HEK293 (cell line): ENCODE data around the gene THAP11.

Experiments used
- BCL11B ChIP-seq: fragments of 450-650 bp; formaldehyde crosslinking; IDR thresholded peaks from 2 replicates; pipeline ENCODE4 v1.5.1; 2016; ENCODE audit warnings: low read depth, missing biosample characterization, missing genetic modification characterization
- GFI1B ChIP-seq: fragments of 450-650 bp; formaldehyde crosslinking; IDR thresholded peaks from 2 replicates; pipeline ENCODE4 v1.5.1; 2016; ENCODE audit warnings: missing biosample characterization, missing genetic modification characterization
- GLI4 ChIP-seq: fragments of 450-650 bp; formaldehyde crosslinking; IDR thresholded peaks from 2 replicates; pipeline ENCODE4 v1.5.1; 2016; ENCODE audit warnings: missing biosample characterization, missing genetic modification characterization
- KLF8 ChIP-seq: fragments of 450-650 bp; formaldehyde crosslinking; IDR thresholded peaks from 2 replicates; pipeline ENCODE4 v1.5.1; 2016; ENCODE audit warnings: missing biosample characterization, missing genetic modification characterization
- MYNN ChIP-seq: fragments of 450-650 bp; formaldehyde crosslinking; IDR thresholded peaks from 2 replicates; pipeline ENCODE4 v1.5.1; 2016; ENCODE audit warnings: missing biosample characterization, missing genetic modification characterization, borderline replicate concordance
- MZF1 ChIP-seq: fragments of 450-650 bp; formaldehyde crosslinking; IDR thresholded peaks from 2 replicates; pipeline ENCODE4 v1.5.1; 2017; ENCODE audit warnings: missing biosample characterization, missing genetic modification characterization, borderline replicate concordance
- TRIM28 ChIP-seq: IDR thresholded peaks from 2 replicates; pipeline ENCODE4 v1.6.1; 2011; ENCODE audit warnings: low read length, control low read depth, borderline replicate concordance
- YY1 ChIP-seq: fragments of 450-650 bp; formaldehyde crosslinking; IDR thresholded peaks from 2 replicates; pipeline ENCODE4 v1.5.1; 2018; ENCODE audit warnings: missing biosample characterization, missing genetic modification characterization
- ZFP69B ChIP-seq: fragments of 450-650 bp; formaldehyde crosslinking; IDR thresholded peaks from 2 replicates; pipeline ENCODE4 v1.5.1; 2016; ENCODE audit warnings: missing biosample characterization, missing genetic modification characterization
- ZNF112 ChIP-seq: fragments of 450-650 bp; formaldehyde crosslinking; IDR thresholded peaks from 2 replicates; pipeline ENCODE4 v1.5.0; 2017; ENCODE audit warnings: missing biosample characterization, missing genetic modification characterization
- ZNF140 ChIP-seq: fragments of 450-650 bp; formaldehyde crosslinking; IDR thresholded peaks from 2 replicates; pipeline ENCODE4 v1.5.1; 2016; ENCODE audit warnings: missing biosample characterization, missing genetic modification characterization
- ZNF155 ChIP-seq: fragments of 450-650 bp; formaldehyde crosslinking; IDR thresholded peaks from 2 replicates; pipeline ENCODE4 v1.5.1; 2016; ENCODE audit warnings: missing biosample characterization, missing genetic modification characterization
- ZNF223 ChIP-seq: fragments of 450-650 bp; formaldehyde crosslinking; IDR thresholded peaks from 2 replicates; pipeline ENCODE4 v1.5.1; 2016; ENCODE audit warnings: missing biosample characterization, missing genetic modification characterization
- ZNF292 ChIP-seq: fragments of 450-650 bp; formaldehyde crosslinking; IDR thresholded peaks from 2 replicates; pipeline ENCODE4 v1.5.1; 2016; ENCODE audit warnings: low read depth, missing biosample characterization, missing genetic modification characterization, borderline replicate concordance
- ZNF335 ChIP-seq: fragments of 450-650 bp; formaldehyde crosslinking; conservative IDR thresholded peaks from 2 replicates; pipeline ENCODE4 v1.5.1; 2016; ENCODE audit warnings: missing biosample characterization, missing genetic modification characterization
- ZNF48 ChIP-seq: fragments of 450-650 bp; formaldehyde crosslinking; IDR thresholded peaks from 2 replicates; pipeline ENCODE4 v1.5.1; 2016; ENCODE audit warnings: missing biosample characterization, missing genetic modification characterization
- ZNF629 ChIP-seq: fragments of 450-650 bp; formaldehyde crosslinking; IDR thresholded peaks from 2 replicates; pipeline ENCODE4 v1.5.1; 2017; ENCODE audit warnings: missing biosample characterization, missing genetic modification characterization
- ZNF670 ChIP-seq: fragments of 450-650 bp; formaldehyde crosslinking; IDR thresholded peaks from 2 replicates; pipeline ENCODE4 v1.5.1; 2016; ENCODE audit warnings: missing biosample characterization, missing genetic modification characterization, low read depth
- ZNF677 ChIP-seq: fragments of 450-650 bp; IDR thresholded peaks from 2 replicates; pipeline ENCODE4 v1.5.0; 2018; ENCODE audit warnings: missing biosample characterization, mild to moderate bottlenecking, missing genetic modification characterization, moderate library complexity
- ZNF707 ChIP-seq: fragments of 450-650 bp; formaldehyde crosslinking; IDR thresholded peaks from 2 replicates; pipeline ENCODE4 v1.5.1; 2016; ENCODE audit warnings: missing biosample characterization, missing genetic modification characterization
- ZNF76 ChIP-seq: fragments of 450-650 bp; formaldehyde crosslinking; IDR thresholded peaks from 2 replicates; pipeline ENCODE4; 2016; ENCODE audit warnings: low read depth, missing biosample characterization, missing genetic modification characterization, borderline replicate concordance
- ZNF777 ChIP-seq: fragments of 450-650 bp; formaldehyde crosslinking; IDR thresholded peaks from 2 replicates; pipeline ENCODE4 v1.5.1; 2017; ENCODE audit warnings: missing biosample characterization, missing genetic modification characterization, borderline replicate concordance
- TF ChIP-seq, protein P1 (sequence below): fragments of 450-650 bp; IDR thresholded peaks from 2 replicates; pipeline ENCODE4 v1.5.1; 2018; ENCODE audit warnings: missing biosample characterization, missing genetic modification characterization
- TF ChIP-seq, protein P2 (sequence below): fragments of 450-650 bp; formaldehyde crosslinking; IDR thresholded peaks from 2 replicates; pipeline ENCODE4 v1.5.1; 2016; ENCODE audit warnings: missing biosample characterization, missing genetic modification characterization, borderline replicate concordance
- TF ChIP-seq, protein P3 (sequence below): fragments of 450-650 bp; formaldehyde crosslinking; IDR thresholded peaks from 2 replicates; pipeline ENCODE4 v1.5.1; 2017; ENCODE audit warnings: missing biosample characterization, missing genetic modification characterization
- TF ChIP-seq, protein P4 (sequence below): fragments of 450-650 bp; formaldehyde crosslinking; IDR thresholded peaks from 2 replicates; pipeline ENCODE4 v1.5.1; 2016; ENCODE audit warnings: missing biosample characterization, missing genetic modification characterization, low read depth
- TF ChIP-seq, protein P5 (sequence below): fragments of 450-650 bp; formaldehyde crosslinking; IDR thresholded peaks from 2 replicates; pipeline ENCODE4; 2016; ENCODE audit warnings: missing biosample characterization, missing genetic modification characterization
- TF ChIP-seq, protein P6 (sequence below): fragments of 450-650 bp; formaldehyde crosslinking; IDR thresholded peaks from 2 replicates; pipeline ENCODE4 v1.5.1; 2016; ENCODE audit warnings: missing biosample characterization, missing genetic modification characterization

Gene THAP11

DNA sequence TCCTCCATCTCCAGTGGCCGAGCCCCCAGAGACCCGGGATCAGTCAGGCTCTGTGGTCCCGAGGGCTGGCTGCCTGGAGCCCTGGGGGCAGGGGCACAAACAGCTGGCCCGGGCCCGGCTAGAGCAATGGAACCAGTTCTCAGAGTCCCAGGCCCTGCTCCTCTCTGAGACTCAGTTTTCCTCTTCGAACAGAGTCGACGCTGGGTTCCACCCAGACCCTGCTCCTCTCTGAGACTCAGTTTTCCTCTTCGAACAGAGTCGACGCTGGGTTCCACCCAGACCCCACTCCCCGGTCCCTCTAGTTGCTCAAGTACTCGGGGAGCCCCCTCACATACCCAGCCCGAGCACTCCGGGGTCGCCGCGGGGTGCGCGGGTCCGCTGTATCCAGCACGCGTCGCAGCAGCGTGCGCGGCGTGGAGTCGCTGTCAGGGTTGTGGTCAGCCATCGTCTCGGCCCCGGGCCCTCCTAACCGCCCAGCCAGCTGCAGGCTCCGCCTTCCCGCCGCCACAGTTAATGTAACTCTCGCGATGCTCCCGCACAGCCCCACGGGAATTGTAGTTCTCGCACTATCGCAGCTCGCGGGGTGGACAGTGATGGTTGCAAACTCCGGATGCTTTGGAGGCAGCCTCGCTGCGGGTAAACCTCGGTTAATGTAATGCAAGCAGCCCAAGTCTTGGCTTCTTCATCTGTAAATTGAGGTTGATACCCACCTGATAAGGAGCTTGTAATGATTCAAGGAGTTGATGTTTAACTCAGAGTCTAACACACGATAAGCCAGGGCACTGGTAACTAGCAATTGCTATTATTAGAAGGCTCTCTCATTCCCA is 8.5 kb upstream of the THAP11 start (continued):
- TF ChIP-seq TRIM28: no peak
- TF ChIP-seq, protein P1, sequence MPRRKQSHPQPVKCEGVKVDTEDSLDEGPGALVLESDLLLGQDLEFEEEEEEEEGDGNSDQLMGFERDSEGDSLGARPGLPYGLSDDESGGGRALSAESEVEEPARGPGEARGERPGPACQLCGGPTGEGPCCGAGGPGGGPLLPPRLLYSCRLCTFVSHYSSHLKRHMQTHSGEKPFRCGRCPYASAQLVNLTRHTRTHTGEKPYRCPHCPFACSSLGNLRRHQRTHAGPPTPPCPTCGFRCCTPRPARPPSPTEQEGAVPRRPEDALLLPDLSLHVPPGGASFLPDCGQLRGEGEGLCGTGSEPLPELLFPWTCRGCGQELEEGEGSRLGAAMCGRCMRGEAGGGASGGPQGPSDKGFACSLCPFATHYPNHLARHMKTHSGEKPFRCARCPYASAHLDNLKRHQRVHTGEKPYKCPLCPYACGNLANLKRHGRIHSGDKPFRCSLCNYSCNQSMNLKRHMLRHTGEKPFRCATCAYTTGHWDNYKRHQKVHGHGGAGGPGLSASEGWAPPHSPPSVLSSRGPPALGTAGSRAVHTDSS (tag by site-specific recombination): no peak
- no peak for TF ChIP-seq ZNF707 (tag by site-specific recombination)
- TF ChIP-seq ZNF112: no peak
- peak; percentile 70; the same call in 1 of the 2 replicates for TF ChIP-seq YY1
- TF ChIP-seq ZNF292 (tag by site-specific recombination): no peak
- TF ChIP-seq, protein P2, sequence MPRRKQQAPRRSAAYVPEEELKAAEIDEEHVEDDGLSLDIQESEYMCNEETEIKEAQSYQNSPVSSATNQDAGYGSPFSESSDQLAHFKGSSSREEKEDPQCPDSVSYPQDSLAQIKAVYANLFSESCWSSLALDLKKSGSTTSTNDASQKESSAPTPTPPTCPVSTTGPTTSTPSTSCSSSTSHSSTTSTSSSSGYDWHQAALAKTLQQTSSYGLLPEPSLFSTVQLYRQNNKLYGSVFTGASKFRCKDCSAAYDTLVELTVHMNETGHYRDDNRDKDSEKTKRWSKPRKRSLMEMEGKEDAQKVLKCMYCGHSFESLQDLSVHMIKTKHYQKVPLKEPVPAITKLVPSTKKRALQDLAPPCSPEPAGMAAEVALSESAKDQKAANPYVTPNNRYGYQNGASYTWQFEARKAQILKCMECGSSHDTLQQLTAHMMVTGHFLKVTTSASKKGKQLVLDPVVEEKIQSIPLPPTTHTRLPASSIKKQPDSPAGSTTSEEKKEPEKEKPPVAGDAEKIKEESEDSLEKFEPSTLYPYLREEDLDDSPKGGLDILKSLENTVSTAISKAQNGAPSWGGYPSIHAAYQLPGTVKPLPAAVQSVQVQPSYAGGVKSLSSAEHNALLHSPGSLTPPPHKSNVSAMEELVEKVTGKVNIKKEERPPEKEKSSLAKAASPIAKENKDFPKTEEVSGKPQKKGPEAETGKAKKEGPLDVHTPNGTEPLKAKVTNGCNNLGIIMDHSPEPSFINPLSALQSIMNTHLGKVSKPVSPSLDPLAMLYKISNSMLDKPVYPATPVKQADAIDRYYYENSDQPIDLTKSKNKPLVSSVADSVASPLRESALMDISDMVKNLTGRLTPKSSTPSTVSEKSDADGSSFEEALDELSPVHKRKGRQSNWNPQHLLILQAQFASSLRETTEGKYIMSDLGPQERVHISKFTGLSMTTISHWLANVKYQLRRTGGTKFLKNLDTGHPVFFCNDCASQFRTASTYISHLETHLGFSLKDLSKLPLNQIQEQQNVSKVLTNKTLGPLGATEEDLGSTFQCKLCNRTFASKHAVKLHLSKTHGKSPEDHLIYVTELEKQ (tag by site-specific recombination): no peak
- TF ChIP-seq KLF8 (tag by site-specific recombination): peak; percentile 74
- TF ChIP-seq, protein P3, sequence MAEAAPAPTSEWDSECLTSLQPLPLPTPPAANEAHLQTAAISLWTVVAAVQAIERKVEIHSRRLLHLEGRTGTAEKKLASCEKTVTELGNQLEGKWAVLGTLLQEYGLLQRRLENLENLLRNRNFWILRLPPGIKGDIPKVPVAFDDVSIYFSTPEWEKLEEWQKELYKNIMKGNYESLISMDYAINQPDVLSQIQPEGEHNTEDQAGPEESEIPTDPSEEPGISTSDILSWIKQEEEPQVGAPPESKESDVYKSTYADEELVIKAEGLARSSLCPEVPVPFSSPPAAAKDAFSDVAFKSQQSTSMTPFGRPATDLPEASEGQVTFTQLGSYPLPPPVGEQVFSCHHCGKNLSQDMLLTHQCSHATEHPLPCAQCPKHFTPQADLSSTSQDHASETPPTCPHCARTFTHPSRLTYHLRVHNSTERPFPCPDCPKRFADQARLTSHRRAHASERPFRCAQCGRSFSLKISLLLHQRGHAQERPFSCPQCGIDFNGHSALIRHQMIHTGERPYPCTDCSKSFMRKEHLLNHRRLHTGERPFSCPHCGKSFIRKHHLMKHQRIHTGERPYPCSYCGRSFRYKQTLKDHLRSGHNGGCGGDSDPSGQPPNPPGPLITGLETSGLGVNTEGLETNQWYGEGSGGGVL (tag by site-specific recombination): peak; percentile 80
- TF ChIP-seq ZNF777: no peak
- TF ChIP-seq ZNF48 (tag by site-specific recombination): no peak
- no peak for TF ChIP-seq ZNF155 (tag by site-specific recombination)
- TF ChIP-seq MZF1: no peak
- TF ChIP-seq, protein P4, sequence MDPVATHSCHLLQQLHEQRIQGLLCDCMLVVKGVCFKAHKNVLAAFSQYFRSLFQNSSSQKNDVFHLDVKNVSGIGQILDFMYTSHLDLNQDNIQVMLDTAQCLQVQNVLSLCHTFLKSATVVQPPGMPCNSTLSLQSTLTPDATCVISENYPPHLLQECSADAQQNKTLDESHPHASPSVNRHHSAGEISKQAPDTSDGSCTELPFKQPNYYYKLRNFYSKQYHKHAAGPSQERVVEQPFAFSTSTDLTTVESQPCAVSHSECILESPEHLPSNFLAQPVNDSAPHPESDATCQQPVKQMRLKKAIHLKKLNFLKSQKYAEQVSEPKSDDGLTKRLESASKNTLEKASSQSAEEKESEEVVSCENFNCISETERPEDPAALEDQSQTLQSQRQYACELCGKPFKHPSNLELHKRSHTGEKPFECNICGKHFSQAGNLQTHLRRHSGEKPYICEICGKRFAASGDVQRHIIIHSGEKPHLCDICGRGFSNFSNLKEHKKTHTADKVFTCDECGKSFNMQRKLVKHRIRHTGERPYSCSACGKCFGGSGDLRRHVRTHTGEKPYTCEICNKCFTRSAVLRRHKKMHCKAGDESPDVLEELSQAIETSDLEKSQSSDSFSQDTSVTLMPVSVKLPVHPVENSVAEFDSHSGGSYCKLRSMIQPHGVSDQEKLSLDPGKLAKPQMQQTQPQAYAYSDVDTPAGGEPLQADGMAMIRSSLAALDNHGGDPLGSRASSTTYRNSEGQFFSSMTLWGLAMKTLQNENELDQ (tag by site-specific recombination): no peak
- TF ChIP-seq MYNN (tag by site-specific recombination): no peak
- no peak for TF ChIP-seq GLI4 (tag by site-specific recombination)
- no peak for TF ChIP-seq ZNF670 (tag by site-specific recombination)
- TF ChIP-seq ZNF76: peak; percentile 94
- TF ChIP-seq BCL11B (tag by site-specific recombination): no peak
- TF ChIP-seq ZNF140 (tag by site-specific recombination): no peak
- 0 out of 2 replicates have a peak, but pooled peaks have one; percentile 20 for TF ChIP-seq ZNF629
- no peak for TF ChIP-seq ZNF677 (tag by site-specific recombination)
- TF ChIP-seq GFI1B (tag by site-specific recombination): no peak
- TF ChIP-seq, protein P5, sequence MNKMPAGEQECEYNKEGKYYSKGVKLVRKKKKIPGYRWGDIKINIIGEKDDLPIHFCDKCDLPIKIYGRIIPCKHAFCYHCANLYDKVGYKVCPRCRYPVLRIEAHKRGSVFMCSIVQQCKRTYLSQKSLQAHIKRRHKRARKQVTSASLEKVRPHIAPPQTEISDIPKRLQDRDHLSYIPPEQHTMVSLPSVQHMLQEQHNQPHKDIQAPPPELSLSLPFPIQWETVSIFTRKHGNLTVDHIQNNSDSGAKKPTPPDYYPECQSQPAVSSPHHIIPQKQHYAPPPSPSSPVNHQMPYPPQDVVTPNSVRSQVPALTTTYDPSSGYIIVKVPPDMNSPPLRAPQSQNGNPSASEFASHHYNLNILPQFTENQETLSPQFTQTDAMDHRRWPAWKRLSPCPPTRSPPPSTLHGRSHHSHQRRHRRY (tag by site-specific recombination): no peak
- TF ChIP-seq ZNF223 (tag by site-specific recombination): no peak
- TF ChIP-seq, protein P6, sequence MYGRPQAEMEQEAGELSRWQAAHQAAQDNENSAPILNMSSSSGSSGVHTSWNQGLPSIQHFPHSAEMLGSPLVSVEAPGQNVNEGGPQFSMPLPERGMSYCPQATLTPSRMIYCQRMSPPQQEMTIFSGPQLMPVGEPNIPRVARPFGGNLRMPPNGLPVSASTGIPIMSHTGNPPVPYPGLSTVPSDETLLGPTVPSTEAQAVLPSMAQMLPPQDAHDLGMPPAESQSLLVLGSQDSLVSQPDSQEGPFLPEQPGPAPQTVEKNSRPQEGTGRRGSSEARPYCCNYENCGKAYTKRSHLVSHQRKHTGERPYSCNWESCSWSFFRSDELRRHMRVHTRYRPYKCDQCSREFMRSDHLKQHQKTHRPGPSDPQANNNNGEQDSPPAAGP (tag by site-specific recombination): 0 out of 2 replicates have a peak, but pooled peaks have one; percentile 31
- TF ChIP-seq ZNF335 (tag by site-specific recombination): peak; percentile 75
- TF ChIP-seq ZFP69B (tag by site-specific recombination): no peak
